Spleen (tissue), 11 donors: Measurements from ENCODE around the gene BRAF. TPM values are rescaled to one million over a fixed set of nuclear protein-coding genes. Genes with fewer than 3 reads are reported as not detected.
"Not testable (repeated sequence)": the region's sequence is repeated elsewhere in the genome, so short reads cannot be mapped to it uniquely, and the experiment has no call there.

Experiments used
- DNase-seq: peaks from one replicate; pipeline ENCODE4 v3.0.0-alpha.2; 2020
- H3K27ac ChIP-seq, 8 donors: fragments of 200-600 bp; sonication (generic) in 7 of 8; 1 replicate in 4 of 8; 2 replicates in 4 of 8; pipeline versions ENCODE4 v1.5.0 to v1.8.0; 2016 to 2021; ENCODE audit warnings: inconsistent platforms in 4 of 8, mild to moderate bottlenecking in 4 of 8, moderate library complexity in 1 of 8
- H3K27me3 ChIP-seq, 7 donors: fragments of 200-600 bp; sonication (generic) in 6 of 7; replicated peaks in 1 of 7; 1 replicate in 4 of 7; 2 replicates in 3 of 7; pipeline versions ENCODE4 v1.5.0 to v1.8.0; 2016 to 2021; ENCODE audit warnings: inconsistent platforms in 3 of 7, mild to moderate bottlenecking in 1 of 7
- H3K36me3 ChIP-seq, 6 donors: fragments of 200-600 bp; sonication (generic) in 5 of 6; 1 replicate in 4 of 6; 2 replicates in 2 of 6; pipeline versions ENCODE4 v1.5.0 to v1.8.0; 2016 to 2021; ENCODE audit warnings: inconsistent platforms in 2 of 6
- H3K4me1 ChIP-seq, 6 donors: fragments of 200-600 bp; sonication (generic) in 5 of 6; 1 replicate in 3 of 6; 2 replicates in 3 of 6; pipeline versions ENCODE4 v1.5.0 to v1.8.0; 2016 to 2021; ENCODE audit warnings: inconsistent platforms in 3 of 6
- H3K4me3 ChIP-seq, 8 donors: fragments of 200-600 bp; sonication (generic) in 7 of 8; 1 replicate in 4 of 8; 2 replicates in 4 of 8; pipeline versions ENCODE4 v1.5.0 to v1.8.0; 2016 to 2021; ENCODE audit warnings: inconsistent platforms in 4 of 8, mild to moderate bottlenecking in 4 of 8, moderate library complexity in 2 of 8
- H3K9me3 ChIP-seq, 8 donors: fragments of 200-600 bp; sonication (generic) in 7 of 8; 1 replicate in 4 of 8; 2 replicates in 4 of 8; pipeline versions ENCODE4 v1.5.0 to v1.8.0; 2016 to 2021; ENCODE audit warnings: inconsistent platforms in 4 of 8
- CTCF ChIP-seq, 11 experiments: fragments of 200-600 bp in 7 of 11; fragments of 450-650 bp in 4 of 11; sonication (generic) in 4 of 11; IDR thresholded peaks in 8 of 11; conservative IDR thresholded peaks in 3 of 11; 1 replicate in 7 of 11; 2 replicates in 4 of 11; pipeline versions ENCODE4 v1.4.0 to v1.8.0; 2016 to 2021; ENCODE audit warnings: antibody characterized with exemption in 11 of 11, inconsistent platforms in 4 of 11, mild to moderate bottlenecking in 1 of 11
- POLR2A ChIP-seq, 3 donors: fragments of 450-650 bp; IDR thresholded peaks; one replicate each; pipeline ENCODE4 v1.5.1; 2017; ENCODE audit warnings: antibody characterized with exemption in 3 of 3, mild to moderate bottlenecking in 1 of 3
- POLR2AphosphoS5 ChIP-seq, 3 donors: sonication (generic); formaldehyde crosslinking; IDR thresholded peaks; one replicate each; pipeline ENCODE4 v1.5.1; 2017; ENCODE audit warnings: antibody characterized with exemption in 3 of 3
- WGBS, 5 donors: extraction: QIAGEN DNeasy Blood & Tissue Kit in 3 of 5; methylation state at CpG; one replicate each; pipeline versions ENCODE4 v1.1.5 to v1.1.7; 2013 to 2018; 5-methylcytosine and 5-hydroxymethylcytosine counted together
- intact Hi-C: fragments of 100-400 bp; cut with DNase I; formaldehyde crosslinking; loops from one replicate; pipeline ENCODE4 v1.15.0; 2023; ENCODE audit warnings: low total_unique reads
- polyA plus RNA-seq, 3 donors: library from polyadenylated mRNA; stranded (reverse); fragments of 200-250 nt; gene quantifications; one replicate each; pipeline ENCODE4 v1.2.1, GENCODE V29; 2013
- total RNA-seq, 7 donors: library from RNA; depleted of rRNA in 3 of 7; stranded (reverse); fragments of >200 nt in 3 of 7; fragmentation: NEBNext Ultra II Directional in 4 of 7; extraction: Animal tissue kit (Norgen Biotek cat#: 25700) in 4 of 7; gene quantifications; one replicate each; pipeline versions ENCODE4 v1.1.0 to v1.2.1, GENCODE V29; 2016 to 2021
- donor health status: healthy with polysubstance abuse.
- donor health status: DM: no; HTN: no; CAD: no; lungs with moderate emphysema.
- donor health status: DM: no; HTN: no; CAD: no.
- donor health status: Bipolar disorder and iron deficiency.
- donor health status: healthy.
- donor health status: DM: no; HTN: no; CAD: no.
- donor health status: DM: yes; HTN: yes; CAD: no.

Gene BRAF
- total and polyA plus RNA-seq, 10 donors, result 4.3 to 82.7 (median 49.3) TPM

GRCh38 chr7:140679186-140679585 is 245.5 kb downstream of the BRAF start:
- H3K9me3 ChIP-seq, result no peaks in the 10 kb centered on the region
- peak; percentile 48 for DNase-seq
- no peak overlapping the region for H3K27ac ChIP-seq
- peaks cover 17 to 36% (median 27%) of the 10 kb centered on the region in 6 donors for H3K4me1 ChIP-seq
- WGBS, 5 donors, result 94 to 98% (median 97%) methylated on average over 9 of the region's 9 CpGs
- H3K27me3 ChIP-seq, result no peaks in the 10 kb centered on the region
- intact Hi-C loops, result no loop called here
- no peak overlapping the region for H3K4me3 ChIP-seq
- H3K36me3 ChIP-seq, result peaks cover 0 to 74% (median 29%) of the 10 kb centered on the region in 6 donors
- no peak for TF ChIP-seq POLR2AphosphoS5 (IDR thresholded peaks at IDR 0.05)
- TF ChIP-seq CTCF (IDR thresholded peaks at IDR 0.05 in 8 of 11, conservative IDR thresholded peaks at IDR 0.05 in 3 of 11), result no peak
- TF ChIP-seq POLR2A (IDR thresholded peaks at IDR 0.05), result no peak

- peak; percentile 66 for DNase-seq
- no peaks in the 10 kb centered on the region for H3K27me3 ChIP-seq
- TF ChIP-seq CTCF (IDR thresholded peaks at IDR 0.05 in 8 of 11, conservative IDR thresholded peaks at IDR 0.05 in 3 of 11) (no peak), POLR2A (IDR thresholded peaks at IDR 0.05) (no peak), POLR2AphosphoS5 (IDR thresholded peaks at IDR 0.05) (no peak)
- peaks cover 0 to 70% (median 29%) of the 10 kb centered on the region in 6 donors for H3K36me3 ChIP-seq
- no peaks in the 10 kb centered on the region for H3K9me3 ChIP-seq
- intact Hi-C loops, result no loop called here
- H3K27ac ChIP-seq, result no peak overlapping the region
- H3K4me1 ChIP-seq, result peaks cover 18 to 40% (median 31%) of the 10 kb centered on the region in 6 donors
- H3K4me3 ChIP-seq, result no peak overlapping the region
- 86 to 99% (median 94%) methylated on average over 4 to 7 of the region's 7 CpGs for WGBS, 5 donors
Observed at GRCh38 chr7:140678816-140679130, 246.0 kb downstream of the BRAF start.

GRCh38 chr7:140678081-140678815 is 246.5 kb downstream of the BRAF start:
- Histone ChIP-seq H3K4me3 (no peak overlapping the region), H3K4me1 (peaks cover 18 to 45% (median 36%) of the 10 kb centered on the region in 6 donors), H3K36me3 (peaks cover 0 to 65% (median 29%) of the 10 kb centered on the region in 6 donors), H3K9me3 (no peaks in the 10 kb centered on the region), H3K27ac (no peak overlapping the region), H3K27me3 (no peaks in the 10 kb centered on the region)
- intact Hi-C loops, result no loop called here
- WGBS, 5 donors, result 93 to 98% (median 96%) methylated on average over 20 of the region's 20 CpGs
- DNase-seq, result peak; percentile 72
- no peak for TF ChIP-seq POLR2A (IDR thresholded peaks at IDR 0.05)
- no peak for TF ChIP-seq CTCF (IDR thresholded peaks at IDR 0.05 in 8 of 11, conservative IDR thresholded peaks at IDR 0.05 in 3 of 11)
- TF ChIP-seq POLR2AphosphoS5 (IDR thresholded peaks at IDR 0.05), result peak in 1 of 3 donors; percentile 17

- H3K4me1 ChIP-seq, result peaks cover 18 to 48% (median 38%) of the 10 kb centered on the region in 6 donors
- H3K4me3 ChIP-seq, result no peak overlapping the region
- intact Hi-C loops, result no loop called here
- no peaks in the 10 kb centered on the region for H3K9me3 ChIP-seq
- peaks cover 0 to 57% (median 29%) of the 10 kb centered on the region in 6 donors for H3K36me3 ChIP-seq
- no peak for DNase-seq
- 85 to 92% (median 86%) methylated on average over 3 of the region's 3 CpGs for WGBS, 5 donors
- H3K27me3 ChIP-seq, result no peaks in the 10 kb centered on the region
- TF ChIP-seq POLR2AphosphoS5 (IDR thresholded peaks at IDR 0.05), result no peak
- TF ChIP-seq POLR2A (IDR thresholded peaks at IDR 0.05), result no peak
- no peak for TF ChIP-seq CTCF (IDR thresholded peaks at IDR 0.05 in 8 of 11, conservative IDR thresholded peaks at IDR 0.05 in 3 of 11)
- H3K27ac ChIP-seq, result no peak overlapping the region
Observed at GRCh38 chr7:140677496-140677895, 247.2 kb downstream of the BRAF start.

- H3K4me3 ChIP-seq, intact Hi-C loops, H3K27me3 ChIP-seq, H3K9me3 ChIP-seq: not testable (repeated sequence)
- Histone ChIP-seq H3K36me3 (peaks cover 0 to 52% (median 25%) of the 10 kb centered on the region in 6 donors), H3K27ac (peak overlapping the region in 1 of 8 donors; percentile 47), H3K4me1 (peaks cover 22 to 53% (median 44%) of the 10 kb centered on the region in 6 donors)
- WGBS, 5 donors, result 84 to 97% (median 92%) methylated on average over 11 of the region's 11 CpGs
- peak; percentile 45 for DNase-seq
Observed at GRCh38 chr7:140676956-140677355, 247.8 kb downstream of the BRAF start.
